Stimulated activated memory B cell treated with anti-CD40 and anti-IgM and Interleukin-4, amounts not matched to agents 10 μg/mL and 1 μg/mL and 100 μg/mL, for 72 hours (primary cell): ENCODE data around the gene CKAP2L.

Experiments
- ATAC-seq: fragments of 150-1000 bp; cut with Tn5 transposase; 2 replicates; pipeline ENCODE4 v1.10.0; 2021
- H3K27ac Mint-ChIP-seq: one replicate; pipeline ENCODE4 v1.8.0; 2022; ENCODE audit warnings: mild to moderate bottlenecking, mixed read lengths
- H3K27me3 Mint-ChIP-seq: one replicate; pipeline ENCODE4 v1.8.0; 2022; ENCODE audit warnings: mixed read lengths
- H3K36me3 Mint-ChIP-seq: one replicate; pipeline ENCODE4 v1.8.0; 2022; ENCODE audit warnings: mixed read lengths
- H3K4me1 Mint-ChIP-seq: one replicate; pipeline ENCODE4 v1.8.0; 2022; ENCODE audit warnings: mixed read lengths
- H3K4me3 Mint-ChIP-seq: one replicate; pipeline ENCODE4 v1.8.0; 2022; ENCODE audit warnings: mild to moderate bottlenecking, moderate library complexity, mixed read lengths
- H3K9me3 Mint-ChIP-seq: one replicate; pipeline ENCODE4 v1.8.0; 2022; ENCODE audit warnings: mixed read lengths

CKAP2L gene

GRCh38 chr2:112796486-112796885 lies 32.1 kb upstream of the CKAP2L start:
- Mint-ChIP-seq H3K4me3 (no peak overlapping the region), H3K4me1 (peaks cover 42% of the 10 kb centered on the region), H3K9me3 (peaks cover 8% of the 10 kb centered on the region), H3K27me3 (no peaks in the 10 kb centered on the region), H3K36me3 (peaks cover 13% of the 10 kb centered on the region), H3K27ac (no peak overlapping the region)
- no peak for ATAC-seq

- peak; percentile 78 for ATAC-seq
- Mint-ChIP-seq H3K4me1 (peaks cover 42% of the 10 kb centered on the region), H3K9me3 (peaks cover 8% of the 10 kb centered on the region), H3K27ac (no peak overlapping the region), H3K4me3 (no peak overlapping the region), H3K36me3 (peaks cover 13% of the 10 kb centered on the region), H3K27me3 (no peaks in the 10 kb centered on the region)
Measured at GRCh38 chr2:112795774-112796173, 31.4 kb upstream of the CKAP2L start.

- ATAC-seq: no peak
- H3K36me3 Mint-ChIP-seq: peaks cover 6% of the 10 kb centered on the region
- H3K27ac Mint-ChIP-seq: peak overlapping the region; percentile 56
- H3K4me1 Mint-ChIP-seq: peaks cover 35% of the 10 kb centered on the region
- no peaks in the 10 kb centered on the region for H3K27me3 Mint-ChIP-seq
- H3K9me3 Mint-ChIP-seq: peaks cover 3% of the 10 kb centered on the region
- H3K4me3 Mint-ChIP-seq: no peak overlapping the region
Measured at GRCh38 chr2:112794841-112795240, 30.4 kb upstream of the CKAP2L start.

GRCh38 chr2:112794131-112794733 lies 29.8 kb upstream of the CKAP2L start:
- peak; percentile 72 for ATAC-seq
- H3K4me3 Mint-ChIP-seq: no peak overlapping the region
- peak overlapping the region; percentile 56 for H3K27ac Mint-ChIP-seq
- peaks cover 3% of the 10 kb centered on the region for H3K9me3 Mint-ChIP-seq
- H3K27me3 Mint-ChIP-seq: no peaks in the 10 kb centered on the region
- peaks cover 6% of the 10 kb centered on the region for H3K36me3 Mint-ChIP-seq
- peaks cover 29% of the 10 kb centered on the region for H3K4me1 Mint-ChIP-seq

GRCh38 chr2:112793449-112793978 lies 29.1 kb upstream of the CKAP2L start:
- H3K4me3 Mint-ChIP-seq: no peak overlapping the region
- peak; percentile 83 for ATAC-seq
- peaks cover 3% of the 10 kb centered on the region for H3K9me3 Mint-ChIP-seq
- peaks cover 24% of the 10 kb centered on the region for H3K4me1 Mint-ChIP-seq
- no peaks in the 10 kb centered on the region for H3K27me3 Mint-ChIP-seq
- H3K27ac Mint-ChIP-seq: peak overlapping the region; percentile 56
- peaks cover 6% of the 10 kb centered on the region for H3K36me3 Mint-ChIP-seq

- Mint-ChIP-seq H3K4me1 (peaks cover 24% of the 10 kb centered on the region), H3K36me3 (peaks cover 6% of the 10 kb centered on the region), H3K9me3 (peaks cover 3% of the 10 kb centered on the region), H3K4me3 (no peak overlapping the region), H3K27ac (no peak overlapping the region), H3K27me3 (no peaks in the 10 kb centered on the region)
- ATAC-seq: no peak
Measured at GRCh38 chr2:112792419-112792818, 28.0 kb upstream of the CKAP2L start.

- Mint-ChIP-seq H3K9me3 (peaks cover 3% of the 10 kb centered on the region), H3K4me1 (peaks cover 24% of the 10 kb centered on the region), H3K27ac (no peak overlapping the region), H3K4me3 (no peak overlapping the region), H3K36me3 (peaks cover 6% of the 10 kb centered on the region), H3K27me3 (no peaks in the 10 kb centered on the region)
- ATAC-seq: no peak
Measured at GRCh38 chr2:112791693-112792230, 27.4 kb upstream of the CKAP2L start.

- Mint-ChIP-seq H3K36me3 (peaks cover 6% of the 10 kb centered on the region), H3K4me3 (no peak overlapping the region), H3K27ac (no peak overlapping the region), H3K4me1 (peaks cover 22% of the 10 kb centered on the region), H3K27me3 (no peaks in the 10 kb centered on the region), H3K9me3 (peaks cover 3% of the 10 kb centered on the region)
- no peak for ATAC-seq
Measured at GRCh38 chr2:112791019-112791418, 26.6 kb upstream of the CKAP2L start.

- no peak overlapping the region for H3K27ac Mint-ChIP-seq
- H3K4me3 Mint-ChIP-seq: no peak overlapping the region
- ATAC-seq: no peak
- H3K9me3 Mint-ChIP-seq: peaks cover 3% of the 10 kb centered on the region
- H3K36me3 Mint-ChIP-seq: peaks cover 6% of the 10 kb centered on the region
- no peaks in the 10 kb centered on the region for H3K27me3 Mint-ChIP-seq
- peaks cover 16% of the 10 kb centered on the region for H3K4me1 Mint-ChIP-seq
Measured at GRCh38 chr2:112790305-112790704, 25.9 kb upstream of the CKAP2L start.

- H3K27me3 Mint-ChIP-seq: no peaks in the 10 kb centered on the region
Measured at GRCh38 chr2:112789186-112789585, 24.8 kb upstream of the CKAP2L start.

GRCh38 chr2:112788653-112789052 lies 24.2 kb upstream of the CKAP2L start:
- Mint-ChIP-seq H3K9me3 (peaks cover 3% of the 10 kb centered on the region), H3K4me3 (no peak overlapping the region)
- ATAC-seq: no peak

More at GRCh38 chr2:112789186-112789585, 24.8 kb upstream of the CKAP2L start:
- Mint-ChIP-seq H3K4me3 (no peak overlapping the region), H3K4me1 (peaks cover 19% of the 10 kb centered on the region), H3K9me3 (peaks cover 3% of the 10 kb centered on the region), H3K27ac (no peak overlapping the region), H3K36me3 (peaks cover 6% of the 10 kb centered on the region)
- no peak for ATAC-seq

GRCh38 chr2:112787729-112788393 lies 23.5 kb upstream of the CKAP2L start:
- H3K27ac Mint-ChIP-seq: no peak overlapping the region
- no peak for ATAC-seq
- H3K27me3 Mint-ChIP-seq: no peaks in the 10 kb centered on the region
- H3K4me1 Mint-ChIP-seq: peaks cover 19% of the 10 kb centered on the region
- H3K4me3 Mint-ChIP-seq: no peak overlapping the region
- no peaks in the 10 kb centered on the region for H3K36me3 Mint-ChIP-seq
- no peaks in the 10 kb centered on the region for H3K9me3 Mint-ChIP-seq

More at GRCh38 chr2:112788653-112789052, 24.2 kb upstream of the CKAP2L start:
- Mint-ChIP-seq H3K36me3 (peaks cover 6% of the 10 kb centered on the region), H3K27ac (no peak overlapping the region), H3K4me1 (peaks cover 19% of the 10 kb centered on the region), H3K27me3 (no peaks in the 10 kb centered on the region)

- Mint-ChIP-seq H3K9me3 (no peaks in the 10 kb centered on the region), H3K27me3 (no peaks in the 10 kb centered on the region), H3K4me3 (no peak overlapping the region), H3K27ac (no peak overlapping the region), H3K4me1 (peaks cover 25% of the 10 kb centered on the region), H3K36me3 (no peaks in the 10 kb centered on the region)
- no peak for ATAC-seq
Measured at GRCh38 chr2:112787294-112787693, 22.9 kb upstream of the CKAP2L start.

- no peaks in the 10 kb centered on the region for H3K36me3 Mint-ChIP-seq
- peak within 1 kb of the TSS; percentile 76 for H3K27ac Mint-ChIP-seq
- no peak for ATAC-seq
Measured at GRCh38 chr2:112784199-112785189, 20.1 kb upstream of the CKAP2L start, which contains the start of gene IL1A. Gene IL1A (minus strand): TSS chr2:112784493. CDS start chr2:112783770, 723 bp downstream.

More at GRCh38 chr2:112784199-112785189, 20.1 kb upstream of the CKAP2L start, which contains the start of gene IL1A:
- Mint-ChIP-seq H3K4me3 (peak within 1 kb of the TSS; percentile 51), H3K27me3 (no peaks in the 10 kb centered on the region), H3K9me3 (no peaks in the 10 kb centered on the region), H3K4me1 (peaks cover 37% of the 10 kb centered on the region)
